Measurements from ENCODE around the gene PRKCE.

DNA sequence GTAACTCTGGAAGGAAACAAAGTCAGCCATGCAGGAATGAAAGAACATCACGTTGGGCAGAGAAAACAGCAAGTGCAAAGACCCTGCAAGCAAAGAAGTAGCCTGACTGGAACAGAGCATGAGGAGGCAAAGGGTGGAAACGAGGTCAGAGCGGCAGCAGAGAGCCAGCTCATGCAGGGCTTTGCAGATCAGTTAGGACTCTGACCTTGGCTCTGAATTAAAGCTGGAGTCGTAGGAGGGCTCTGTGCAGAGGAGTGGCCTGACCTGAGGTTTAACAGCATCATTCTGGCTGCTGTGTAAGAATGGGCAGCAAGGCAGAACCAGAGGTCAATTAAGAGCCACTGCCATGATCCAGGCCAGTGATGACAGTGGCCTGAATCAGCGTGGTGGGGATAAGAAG is 220.7 kb downstream of the PRKCE start:
- TF ChIP-seq, protein P1, sequence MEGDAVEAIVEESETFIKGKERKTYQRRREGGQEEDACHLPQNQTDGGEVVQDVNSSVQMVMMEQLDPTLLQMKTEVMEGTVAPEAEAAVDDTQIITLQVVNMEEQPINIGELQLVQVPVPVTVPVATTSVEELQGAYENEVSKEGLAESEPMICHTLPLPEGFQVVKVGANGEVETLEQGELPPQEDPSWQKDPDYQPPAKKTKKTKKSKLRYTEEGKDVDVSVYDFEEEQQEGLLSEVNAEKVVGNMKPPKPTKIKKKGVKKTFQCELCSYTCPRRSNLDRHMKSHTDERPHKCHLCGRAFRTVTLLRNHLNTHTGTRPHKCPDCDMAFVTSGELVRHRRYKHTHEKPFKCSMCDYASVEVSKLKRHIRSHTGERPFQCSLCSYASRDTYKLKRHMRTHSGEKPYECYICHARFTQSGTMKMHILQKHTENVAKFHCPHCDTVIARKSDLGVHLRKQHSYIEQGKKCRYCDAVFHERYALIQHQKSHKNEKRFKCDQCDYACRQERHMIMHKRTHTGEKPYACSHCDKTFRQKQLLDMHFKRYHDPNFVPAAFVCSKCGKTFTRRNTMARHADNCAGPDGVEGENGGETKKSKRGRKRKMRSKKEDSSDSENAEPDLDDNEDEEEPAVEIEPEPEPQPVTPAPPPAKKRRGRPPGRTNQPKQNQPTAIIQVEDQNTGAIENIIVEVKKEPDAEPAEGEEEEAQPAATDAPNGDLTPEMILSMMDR (IDR thresholded peaks at IDR 0.05; ENCODE audit: low read depth, low read length, missing input control): no peak
- no peak for TF ChIP-seq FOXA1 (IDR thresholded peaks at IDR 0.05)
- peak; percentile 34 to 57 for TF ChIP-seq RAD21 (IDR thresholded peaks at IDR 0.05)
- TF ChIP-seq, protein P2, sequence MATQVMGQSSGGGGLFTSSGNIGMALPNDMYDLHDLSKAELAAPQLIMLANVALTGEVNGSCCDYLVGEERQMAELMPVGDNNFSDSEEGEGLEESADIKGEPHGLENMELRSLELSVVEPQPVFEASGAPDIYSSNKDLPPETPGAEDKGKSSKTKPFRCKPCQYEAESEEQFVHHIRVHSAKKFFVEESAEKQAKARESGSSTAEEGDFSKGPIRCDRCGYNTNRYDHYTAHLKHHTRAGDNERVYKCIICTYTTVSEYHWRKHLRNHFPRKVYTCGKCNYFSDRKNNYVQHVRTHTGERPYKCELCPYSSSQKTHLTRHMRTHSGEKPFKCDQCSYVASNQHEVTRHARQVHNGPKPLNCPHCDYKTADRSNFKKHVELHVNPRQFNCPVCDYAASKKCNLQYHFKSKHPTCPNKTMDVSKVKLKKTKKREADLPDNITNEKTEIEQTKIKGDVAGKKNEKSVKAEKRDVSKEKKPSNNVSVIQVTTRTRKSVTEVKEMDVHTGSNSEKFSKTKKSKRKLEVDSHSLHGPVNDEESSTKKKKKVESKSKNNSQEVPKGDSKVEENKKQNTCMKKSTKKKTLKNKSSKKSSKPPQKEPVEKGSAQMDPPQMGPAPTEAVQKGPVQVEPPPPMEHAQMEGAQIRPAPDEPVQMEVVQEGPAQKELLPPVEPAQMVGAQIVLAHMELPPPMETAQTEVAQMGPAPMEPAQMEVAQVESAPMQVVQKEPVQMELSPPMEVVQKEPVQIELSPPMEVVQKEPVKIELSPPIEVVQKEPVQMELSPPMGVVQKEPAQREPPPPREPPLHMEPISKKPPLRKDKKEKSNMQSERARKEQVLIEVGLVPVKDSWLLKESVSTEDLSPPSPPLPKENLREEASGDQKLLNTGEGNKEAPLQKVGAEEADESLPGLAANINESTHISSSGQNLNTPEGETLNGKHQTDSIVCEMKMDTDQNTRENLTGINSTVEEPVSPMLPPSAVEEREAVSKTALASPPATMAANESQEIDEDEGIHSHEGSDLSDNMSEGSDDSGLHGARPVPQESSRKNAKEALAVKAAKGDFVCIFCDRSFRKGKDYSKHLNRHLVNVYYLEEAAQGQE (IDR thresholded peaks at IDR 0.05): peak; percentile 62
- TF ChIP-seq TAF1 (conservative IDR thresholded peaks at IDR 0.05): no peak
- peak; percentile 95 to 97 for TF ChIP-seq RXRA (IDR thresholded peaks at IDR 0.05)
- TF ChIP-seq, protein P3, sequence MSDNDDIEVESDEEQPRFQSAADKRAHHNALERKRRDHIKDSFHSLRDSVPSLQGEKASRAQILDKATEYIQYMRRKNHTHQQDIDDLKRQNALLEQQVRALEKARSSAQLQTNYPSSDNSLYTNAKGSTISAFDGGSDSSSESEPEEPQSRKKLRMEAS (IDR thresholded peaks at IDR 0.05): no peak
- peak; percentile 49 for TF ChIP-seq YY1 (IDR thresholded peaks at IDR 0.05)
- TF ChIP-seq, protein P4, sequence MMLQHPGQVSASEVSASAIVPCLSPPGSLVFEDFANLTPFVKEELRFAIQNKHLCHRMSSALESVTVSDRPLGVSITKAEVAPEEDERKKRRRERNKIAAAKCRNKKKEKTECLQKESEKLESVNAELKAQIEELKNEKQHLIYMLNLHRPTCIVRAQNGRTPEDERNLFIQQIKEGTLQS (IDR thresholded peaks at IDR 0.05): no peak
- TF ChIP-seq SP1 (IDR thresholded peaks at IDR 0.05): peak; percentile 93
- no peak for TF ChIP-seq GABPA (IDR thresholded peaks at IDR 0.05 in 1 of 2, conservative IDR thresholded peaks at IDR 0.05 in 1 of 2)

Data from liver (tissue), 3 donors.